Measurements from ENCODE around the gene HSPA9.

DNA sequence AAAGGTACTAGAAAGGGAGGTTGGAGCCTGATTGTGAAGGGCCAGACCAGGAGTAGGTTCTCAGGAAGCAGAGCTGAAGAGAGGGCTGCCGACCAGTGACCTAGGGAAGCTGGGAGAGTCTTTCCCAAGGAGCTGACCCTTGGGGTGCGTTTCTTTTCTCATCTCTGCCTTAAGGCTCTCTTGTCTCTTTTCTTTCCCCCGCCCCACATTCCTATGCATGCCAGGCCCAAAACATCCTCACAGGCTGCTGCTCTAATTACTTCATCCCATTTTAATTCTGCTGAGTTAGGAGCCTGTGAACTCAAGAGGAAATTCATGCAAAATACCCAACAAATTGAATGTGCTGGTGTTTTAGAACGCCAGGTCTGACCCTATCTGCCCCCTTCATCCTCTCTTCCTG lies 46.9 kb upstream of the HSPA9 start:
- no peak for TF ChIP-seq REST (IDR thresholded peaks at IDR 0.05)
- TF ChIP-seq RAD21 (conservative IDR thresholded peaks at IDR 0.05 in 1 of 2, IDR thresholded peaks at IDR 0.05 in 1 of 2): no peak
- no peak for TF ChIP-seq CTCF (IDR thresholded peaks at IDR 0.05)
- TF ChIP-seq EP300 (IDR thresholded peaks at IDR 0.05): no peak
- TF ChIP-seq POLR2A (IDR thresholded peaks at IDR 0.05; ENCODE audit: low read length): no peak
- TF ChIP-seq CHD2 (IDR thresholded peaks at IDR 0.05; ENCODE audit: low read length, partially characterized antibody): no peak
- TF ChIP-seq NFE2L2 (conservative IDR thresholded peaks at IDR 0.05; ENCODE audit: low read length): no peak
- no peak for TF ChIP-seq TP53 (CRISPR knock-in tag; IDR thresholded peaks at IDR 0.05)
